Measurements from ENCODE around the gene FAM163B. TPM values are rescaled to one million over a fixed set of nuclear protein-coding genes. Genes with fewer than 3 reads are reported as not detected.
A peak's percentile ranks its signal among the peaks of the same experiment; 100 is the strongest.

The FAM163B gene
- total and polyA plus RNA-seq, 9 of the 15 experiments (the other 6 are each of a cell fraction or from before 2014, with no cell fraction given) = not detected

GRCh38 chr9:133532937-133533668 lies 76.1 kb downstream of the FAM163B start (continued):
- no peak for TF ChIP-seq KLF6 (CRISPR knock-in tag; IDR thresholded peaks at IDR 0.05; ENCODE audit: borderline replicate concordance)
- 0 out of 2 replicates have a peak, but pooled peaks have one; percentile 35 for TF ChIP-seq PHB2 (IDR thresholded peaks at IDR 0.05; ENCODE audit: low read depth)
- no peak for TF ChIP-seq SMARCB1 (IDR thresholded peaks at IDR 0.05; ENCODE audit: insufficient read length, low read depth)
- TF ChIP-seq ZNF41 (CRISPR knock-in tag; conservative IDR thresholded peaks at IDR 0.05) = no peak
- TF ChIP-seq, protein P1, sequence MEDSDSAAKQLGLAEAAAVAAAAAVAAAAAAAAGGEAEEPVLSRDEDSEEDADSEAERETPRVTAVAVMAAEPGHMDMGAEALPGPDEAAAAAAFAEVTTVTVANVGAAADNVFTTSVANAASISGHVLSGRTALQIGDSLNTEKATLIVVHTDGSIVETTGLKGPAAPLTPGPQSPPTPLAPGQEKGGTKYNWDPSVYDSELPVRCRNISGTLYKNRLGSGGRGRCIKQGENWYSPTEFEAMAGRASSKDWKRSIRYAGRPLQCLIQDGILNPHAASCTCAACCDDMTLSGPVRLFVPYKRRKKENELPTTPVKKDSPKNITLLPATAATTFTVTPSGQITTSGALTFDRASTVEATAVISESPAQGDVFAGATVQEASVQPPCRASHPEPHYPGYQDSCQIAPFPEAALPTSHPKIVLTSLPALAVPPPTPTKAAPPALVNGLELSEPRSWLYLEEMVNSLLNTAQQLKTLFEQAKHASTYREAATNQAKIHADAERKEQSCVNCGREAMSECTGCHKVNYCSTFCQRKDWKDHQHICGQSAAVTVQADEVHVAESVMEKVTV (CRISPR knock-in tag; IDR thresholded peaks at IDR 0.05) = peak; percentile 63
- TF ChIP-seq RBM25 (IDR thresholded peaks at IDR 0.05; ENCODE audit: low read depth, low read length, severe bottlenecking) = no peak
- TF ChIP-seq TCFL5 (CRISPR knock-in tag; conservative IDR thresholded peaks at IDR 0.05) = no peak
- peak; percentile 15; the same call in 1 of the 2 replicates for TF ChIP-seq ETV1 (tag; conservative IDR thresholded peaks at IDR 0.05; ENCODE audit: low read depth)
- TF ChIP-seq, protein P2, sequence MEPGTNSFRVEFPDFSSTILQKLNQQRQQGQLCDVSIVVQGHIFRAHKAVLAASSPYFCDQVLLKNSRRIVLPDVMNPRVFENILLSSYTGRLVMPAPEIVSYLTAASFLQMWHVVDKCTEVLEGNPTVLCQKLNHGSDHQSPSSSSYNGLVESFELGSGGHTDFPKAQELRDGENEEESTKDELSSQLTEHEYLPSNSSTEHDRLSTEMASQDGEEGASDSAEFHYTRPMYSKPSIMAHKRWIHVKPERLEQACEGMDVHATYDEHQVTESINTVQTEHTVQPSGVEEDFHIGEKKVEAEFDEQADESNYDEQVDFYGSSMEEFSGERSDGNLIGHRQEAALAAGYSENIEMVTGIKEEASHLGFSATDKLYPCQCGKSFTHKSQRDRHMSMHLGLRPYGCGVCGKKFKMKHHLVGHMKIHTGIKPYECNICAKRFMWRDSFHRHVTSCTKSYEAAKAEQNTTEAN (CRISPR knock-in tag; IDR thresholded peaks at IDR 0.05) = no peak
- TF ChIP-seq, protein P3, sequence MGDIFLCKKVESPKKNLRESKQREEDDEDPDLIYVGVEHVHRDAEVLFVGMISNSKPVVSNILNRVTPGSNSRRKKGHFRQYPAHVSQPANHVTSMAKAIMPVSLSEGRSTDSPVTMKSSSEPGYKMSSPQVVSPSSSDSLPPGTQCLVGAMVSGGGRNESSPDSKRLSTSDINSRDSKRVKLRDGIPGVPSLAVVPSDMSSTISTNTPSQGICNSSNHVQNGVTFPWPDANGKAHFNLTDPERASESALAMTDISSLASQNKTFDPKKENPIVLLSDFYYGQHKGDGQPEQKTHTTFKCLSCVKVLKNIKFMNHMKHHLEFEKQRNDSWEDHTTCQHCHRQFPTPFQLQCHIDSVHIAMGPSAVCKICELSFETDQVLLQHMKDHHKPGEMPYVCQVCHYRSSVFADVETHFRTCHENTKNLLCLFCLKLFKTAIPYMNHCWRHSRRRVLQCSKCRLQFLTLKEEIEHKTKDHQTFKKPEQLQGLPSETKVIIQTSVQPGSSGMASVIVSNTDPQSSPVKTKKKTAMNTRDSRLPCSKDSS (IDR thresholded peaks at IDR 0.05; ENCODE audit: low read depth, partially characterized antibody) = no peak
- TF ChIP-seq, protein P4, sequence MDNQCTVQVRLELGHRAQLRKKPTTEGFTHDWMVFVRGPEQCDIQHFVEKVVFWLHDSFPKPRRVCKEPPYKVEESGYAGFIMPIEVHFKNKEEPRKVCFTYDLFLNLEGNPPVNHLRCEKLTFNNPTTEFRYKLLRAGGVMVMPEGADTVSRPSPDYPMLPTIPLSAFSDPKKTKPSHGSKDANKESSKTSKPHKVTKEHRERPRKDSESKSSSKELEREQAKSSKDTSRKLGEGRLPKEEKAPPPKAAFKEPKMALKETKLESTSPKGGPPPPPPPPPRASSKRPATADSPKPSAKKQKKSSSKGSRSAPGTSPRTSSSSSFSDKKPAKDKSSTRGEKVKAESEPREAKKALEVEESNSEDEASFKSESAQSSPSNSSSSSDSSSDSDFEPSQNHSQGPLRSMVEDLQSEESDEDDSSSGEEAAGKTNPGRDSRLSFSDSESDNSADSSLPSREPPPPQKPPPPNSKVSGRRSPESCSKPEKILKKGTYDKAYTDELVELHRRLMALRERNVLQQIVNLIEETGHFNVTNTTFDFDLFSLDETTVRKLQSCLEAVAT (IDR thresholded peaks at IDR 0.05) = 0 out of 4 replicates have a peak, but pooled peaks of 1 of the 2 experiments have one; percentile 42

Data from K562 (cell line).